HS-27A (cell line): ENCODE measurements around the gene ZNF101.
"Not testable (repeated sequence)": the region's sequence is repeated elsewhere in the genome, so short reads cannot be mapped to it uniquely, and the experiment has no call there.

Experiments
- DNase-seq: peaks from one replicate; pipeline ENCODE4 v3.0.0-alpha.2; 2012; ENCODE audit warnings: low read depth, missing footprints

Gene ZNF101

DNA sequence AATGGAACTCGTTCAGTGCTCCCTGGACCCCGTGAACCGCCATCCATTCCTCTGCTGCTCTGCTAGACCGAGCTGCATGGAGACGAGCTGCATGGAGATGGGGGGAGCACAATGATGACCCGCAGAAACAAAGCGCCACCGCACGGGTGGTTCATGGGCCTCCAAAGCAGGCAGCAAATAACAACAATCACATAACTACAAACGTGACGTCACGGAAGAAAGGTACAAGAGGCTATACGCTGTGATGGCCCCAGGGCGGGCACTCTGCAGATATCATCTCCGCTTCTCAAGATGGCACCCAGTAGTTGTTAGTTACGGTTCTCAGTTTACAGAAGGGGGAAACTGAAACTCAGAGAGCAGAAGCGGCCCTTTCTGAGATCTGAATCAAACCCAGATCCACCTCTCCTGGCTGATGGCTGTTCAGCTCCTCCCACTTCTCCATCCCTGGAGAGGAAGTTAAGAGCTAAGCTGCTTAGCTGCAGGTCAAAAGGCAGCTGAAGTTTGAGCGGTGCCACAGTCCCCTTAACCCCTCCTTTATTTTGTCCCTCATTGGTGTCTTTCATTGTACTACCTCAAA lies 6.9 kb upstream of the ZNF101 start:
- no peak for DNase-seq

DNA sequence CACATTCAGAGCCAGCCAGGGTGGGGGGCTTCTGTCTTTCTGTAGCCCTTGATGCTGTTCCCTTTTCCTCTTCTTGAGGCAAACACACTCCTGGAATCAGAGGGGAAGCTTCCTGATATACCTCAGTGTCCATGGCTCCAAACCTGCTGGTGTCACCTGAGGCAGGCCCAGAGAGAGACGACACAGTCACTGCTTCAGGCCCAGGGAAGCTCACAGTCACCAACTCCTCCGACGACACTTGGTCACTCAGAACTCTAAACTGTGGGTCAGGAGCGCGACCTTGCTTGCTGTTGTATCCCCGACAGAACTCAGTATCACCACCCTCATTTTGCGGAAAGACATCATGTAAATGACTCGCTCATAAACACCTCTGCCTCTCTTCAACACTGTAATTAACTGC lies 6.3 kb upstream of the ZNF101 start:
- no peak for DNase-seq

DNA sequence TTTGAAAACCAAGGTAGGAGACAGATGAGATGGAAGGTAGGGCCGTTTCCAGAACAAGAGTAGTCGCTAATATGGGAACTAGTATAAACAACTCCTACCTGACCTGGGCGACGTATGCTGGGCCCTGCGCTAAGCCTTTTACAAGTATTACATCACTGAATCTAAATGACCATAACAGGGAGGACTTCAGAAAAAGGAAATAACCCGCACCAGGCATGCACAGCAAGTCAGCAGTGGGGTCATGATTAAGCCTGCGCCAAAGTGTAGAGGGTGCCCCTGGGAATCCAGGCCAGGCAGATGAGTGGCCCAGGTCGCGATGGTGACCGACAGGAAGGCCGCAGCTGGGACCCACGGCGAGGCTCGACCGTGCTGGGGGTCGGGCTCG lies 5.8 kb upstream of the ZNF101 start:
- no peak for DNase-seq

DNA sequence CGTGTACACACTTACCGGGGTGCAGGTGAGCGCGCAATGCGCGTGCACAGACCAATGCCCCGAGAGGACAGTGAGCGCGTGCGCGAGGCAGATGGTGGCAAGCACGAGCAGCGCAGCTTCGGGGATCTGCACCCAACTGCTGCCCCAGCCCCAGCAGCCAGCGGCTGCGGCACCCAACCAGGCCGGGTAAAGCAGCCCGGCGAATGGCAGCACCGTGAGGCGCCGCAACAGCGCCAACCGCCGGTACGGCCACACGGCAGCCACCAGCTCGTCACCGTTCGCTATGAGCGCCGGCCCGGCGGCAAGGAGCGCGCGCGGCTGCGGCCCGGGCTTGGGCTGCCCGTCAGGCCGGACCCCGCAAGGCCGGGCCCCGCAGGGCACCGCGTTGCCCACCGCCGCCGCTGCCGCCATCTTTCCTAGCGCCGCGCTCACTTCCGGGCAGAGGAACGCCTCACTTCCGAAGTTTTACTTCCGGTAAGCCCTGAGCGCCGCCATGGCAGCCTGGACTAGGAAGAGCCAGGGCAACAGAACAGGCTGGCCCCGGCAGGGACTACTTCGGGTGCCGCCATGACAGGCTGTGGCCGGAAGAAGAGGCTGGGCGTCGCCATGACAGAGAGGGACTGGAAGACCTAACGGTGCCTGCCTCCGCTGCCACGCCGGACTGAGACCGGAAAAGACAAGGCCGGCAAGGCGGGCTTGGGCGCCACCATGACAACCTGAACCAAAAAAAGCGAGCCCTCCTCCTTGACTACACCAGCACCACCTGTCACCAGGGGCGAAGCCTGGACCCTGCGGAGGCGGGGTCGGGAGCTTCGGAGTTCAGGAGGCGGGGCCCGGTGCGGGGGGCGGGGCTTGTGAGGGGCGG lies 5.2 kb upstream of the ZNF101 start, which contains the start of gene ATP13A1:
Gene ATP13A1 (minus strand): TSS at position 421 of the 865 bp plus-strand sequence. CDS start 10 bp downstream, at position 411.
- peak; percentile 85 for DNase-seq

DNA sequence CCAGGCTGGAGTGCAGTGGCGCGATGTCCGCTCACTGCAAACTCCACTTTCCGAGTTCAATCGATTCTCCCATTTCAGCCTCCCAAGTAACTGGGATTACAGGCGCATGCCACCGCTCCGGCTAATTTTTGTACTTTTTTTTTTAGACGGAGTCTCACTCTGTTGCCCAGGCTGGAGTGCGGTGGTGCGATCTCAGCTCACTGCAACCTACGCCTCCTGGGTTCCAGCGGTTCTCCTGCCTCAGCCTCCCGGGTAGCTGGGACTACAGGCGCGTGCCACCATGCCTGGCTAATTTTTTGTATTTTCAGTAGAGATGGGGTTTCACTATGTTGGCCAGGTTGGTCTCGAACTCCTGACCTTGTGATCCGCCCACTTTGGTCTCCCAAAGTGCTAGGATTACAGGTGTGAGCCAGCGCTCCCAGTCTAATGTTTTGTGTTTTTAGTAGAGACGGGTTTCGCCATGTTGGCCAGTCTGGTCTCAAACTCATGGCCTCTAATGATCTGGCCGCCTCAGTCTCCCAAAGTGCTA lies 3.2 kb upstream of the ZNF101 start:
- not testable (repeated sequence) for DNase-seq

DNA sequence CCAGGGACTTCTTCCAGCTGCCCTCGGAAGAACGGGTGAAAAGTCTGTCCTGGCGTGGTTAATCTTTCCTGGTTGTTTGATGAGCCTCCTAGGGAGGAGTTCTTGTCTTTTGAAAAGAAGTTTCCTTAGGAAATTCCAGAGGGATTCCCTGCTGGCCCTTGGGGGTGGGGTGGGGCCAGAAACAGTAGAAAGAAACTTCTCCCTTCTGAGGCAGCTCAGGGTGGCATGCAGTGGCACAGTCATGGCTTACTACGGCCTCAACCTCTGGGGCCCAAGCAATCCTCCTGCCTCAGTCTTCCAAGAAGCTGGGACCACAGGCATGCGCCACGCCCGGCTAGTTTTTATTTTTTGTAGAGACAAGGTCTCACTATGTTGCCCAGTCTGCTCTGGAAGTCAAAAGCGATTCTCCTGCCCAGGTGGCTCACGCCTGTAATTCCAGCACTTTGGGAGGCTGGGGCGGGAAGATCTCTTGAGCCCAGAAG lies 1.5 kb downstream of the ZNF101 start:
- no peak for DNase-seq

DNA sequence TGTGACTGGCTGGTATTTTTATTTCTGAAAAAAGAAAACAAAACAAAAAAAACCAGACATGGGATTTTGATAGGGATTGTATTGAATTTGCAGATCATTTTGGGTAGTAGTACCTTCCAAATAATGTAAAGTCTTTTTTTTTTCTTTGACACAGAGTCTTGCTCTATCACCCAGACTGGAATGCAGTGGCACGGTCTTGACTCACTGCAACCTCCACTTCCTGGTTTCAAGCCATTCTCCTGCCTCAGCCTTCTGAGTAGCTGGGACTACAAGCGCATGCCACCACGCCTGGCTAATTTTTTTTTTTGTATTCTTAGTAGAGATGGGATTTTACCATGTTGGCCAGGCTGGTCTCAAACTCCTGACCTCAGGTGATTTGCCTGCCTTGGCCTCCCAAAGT lies 4.2 kb downstream of the ZNF101 start:
- DNase-seq: no peak

DNA sequence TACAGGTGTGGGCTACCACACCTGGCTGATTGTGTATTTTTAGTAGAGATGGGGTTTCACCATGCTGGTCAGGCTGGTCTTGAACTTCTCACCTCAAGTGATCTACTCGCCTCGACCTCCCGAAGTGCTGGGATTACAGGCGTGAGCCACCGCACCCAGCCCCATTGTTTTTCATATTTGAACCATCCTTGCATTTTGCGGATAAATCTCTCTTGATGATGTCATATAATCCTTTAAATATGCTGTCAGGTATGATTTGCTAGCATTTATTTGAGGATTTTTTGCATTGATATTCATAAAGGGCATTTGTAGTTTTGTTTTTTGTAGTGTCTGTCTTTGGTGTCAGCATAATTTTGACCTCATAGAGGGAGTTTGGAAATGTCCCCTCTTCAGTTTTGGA lies 5.7 kb downstream of the ZNF101 start:
- DNase-seq: no peak

DNA sequence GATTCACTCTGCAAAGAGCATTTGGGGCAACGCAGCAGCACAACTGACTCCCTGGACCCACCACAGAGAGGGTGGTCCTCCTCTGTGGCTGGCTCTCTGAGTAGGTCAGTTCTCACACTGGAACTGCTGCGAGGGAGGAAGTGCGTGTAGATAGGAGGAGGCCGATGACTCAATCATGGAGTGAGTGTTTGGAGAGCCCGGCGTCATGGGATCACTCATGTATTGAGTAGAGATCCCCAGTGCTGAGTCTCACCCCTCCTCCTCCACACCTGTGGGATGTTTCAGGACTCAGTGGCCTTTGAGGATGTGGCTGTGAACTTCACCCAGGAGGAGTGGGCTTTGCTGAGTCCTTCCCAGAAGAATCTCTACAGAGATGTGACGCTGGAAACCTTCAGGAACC lies 8.9 kb downstream of the ZNF101 start:
- no peak for DNase-seq

DNA sequence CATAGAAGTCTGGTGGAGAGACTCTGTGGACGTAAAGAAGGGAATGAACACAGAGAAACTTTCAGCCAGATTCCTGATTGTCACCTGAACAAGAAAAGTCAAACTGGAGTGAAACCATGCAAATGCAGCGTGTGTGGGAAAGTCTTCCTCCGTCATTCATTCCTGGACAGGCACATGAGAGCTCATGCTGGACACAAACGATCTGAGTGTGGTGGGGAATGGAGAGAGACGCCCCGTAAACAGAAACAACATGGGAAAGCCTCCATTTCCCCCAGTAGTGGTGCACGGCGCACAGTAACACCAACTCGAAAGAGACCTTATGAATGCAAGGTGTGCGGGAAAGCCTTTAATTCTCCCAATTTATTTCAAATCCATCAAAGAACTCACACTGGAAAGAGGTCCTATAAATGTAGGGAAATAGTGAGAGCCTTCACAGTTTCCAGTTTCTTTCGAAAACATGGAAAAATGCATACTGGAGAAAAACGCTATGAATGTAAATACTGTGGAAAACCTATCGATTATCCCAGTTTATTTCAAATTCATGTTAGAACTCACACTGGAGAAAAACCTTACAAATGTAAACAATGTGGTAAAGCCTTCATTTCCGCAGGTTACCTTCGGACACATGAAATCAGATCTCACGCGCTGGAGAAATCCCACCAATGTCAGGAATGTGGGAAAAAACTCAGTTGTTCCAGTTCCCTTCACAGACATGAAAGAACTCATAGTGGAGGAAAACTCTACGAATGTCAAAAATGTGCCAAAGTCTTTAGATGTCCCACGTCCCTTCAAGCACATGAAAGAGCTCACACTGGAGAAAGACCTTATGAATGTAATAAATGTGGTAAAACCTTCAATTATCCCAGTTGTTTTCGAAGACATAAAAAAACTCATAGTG lies 10.8 kb downstream of the ZNF101 start:
- no peak for DNase-seq

DNA sequence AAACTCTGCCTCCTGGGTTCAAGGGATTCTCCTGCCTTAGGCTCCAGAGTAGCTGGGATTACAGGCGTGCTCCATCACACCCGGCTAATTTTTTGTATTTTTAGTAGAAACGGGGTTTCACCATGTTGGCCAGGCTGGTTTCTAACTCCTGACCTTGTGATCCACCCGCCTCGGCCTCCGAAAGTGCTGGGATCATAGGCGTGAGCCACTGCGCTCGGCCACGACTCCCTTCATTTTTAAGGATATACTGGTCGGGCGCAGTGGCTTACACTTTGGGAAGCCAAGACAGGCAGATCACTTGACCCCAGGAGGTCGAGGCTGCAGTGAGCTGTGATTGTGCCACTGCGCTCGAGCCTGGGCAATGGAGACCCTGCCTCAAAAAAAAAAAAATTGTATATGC lies 17.5 kb downstream of the ZNF101 start:
- DNase-seq: not testable (repeated sequence)

DNA sequence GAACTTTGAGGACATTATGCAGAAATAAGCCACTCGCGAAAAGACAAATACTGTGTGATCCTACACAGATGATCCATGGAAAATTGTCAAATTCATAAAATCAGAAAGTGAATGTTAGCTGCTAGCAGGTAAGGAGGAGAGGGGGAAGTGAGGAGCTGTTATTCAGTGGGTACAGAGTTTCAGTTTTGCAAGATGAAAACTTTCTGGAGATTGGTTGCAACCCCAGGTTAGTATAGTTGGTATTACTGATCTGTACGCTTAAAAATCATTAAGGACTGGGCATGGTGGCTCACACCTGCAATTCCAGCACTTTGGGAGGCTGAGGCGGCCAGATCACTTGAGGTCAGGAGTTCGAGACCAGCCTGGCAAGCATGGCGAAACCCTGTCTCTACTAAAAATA lies 17.9 kb downstream of the ZNF101 start:
- DNase-seq: no peak

DNA sequence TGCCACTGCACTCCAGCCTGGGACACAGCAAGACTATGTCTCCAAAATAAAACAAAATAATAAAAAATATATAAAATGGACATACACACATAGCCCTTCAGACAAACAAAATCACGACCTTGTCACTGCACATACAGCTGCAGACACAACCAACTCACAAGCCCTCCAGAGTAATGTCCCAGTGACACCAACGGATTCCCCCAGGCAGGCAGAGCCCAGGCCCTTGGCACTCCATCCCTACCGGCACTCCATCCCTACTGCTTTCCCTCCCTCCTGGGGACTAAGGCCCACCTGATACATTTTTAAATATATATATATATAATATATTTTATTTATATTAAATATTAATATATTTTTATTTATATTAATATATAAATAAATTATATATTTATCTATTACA lies 18.5 kb downstream of the ZNF101 start:
- no peak for DNase-seq

DNA sequence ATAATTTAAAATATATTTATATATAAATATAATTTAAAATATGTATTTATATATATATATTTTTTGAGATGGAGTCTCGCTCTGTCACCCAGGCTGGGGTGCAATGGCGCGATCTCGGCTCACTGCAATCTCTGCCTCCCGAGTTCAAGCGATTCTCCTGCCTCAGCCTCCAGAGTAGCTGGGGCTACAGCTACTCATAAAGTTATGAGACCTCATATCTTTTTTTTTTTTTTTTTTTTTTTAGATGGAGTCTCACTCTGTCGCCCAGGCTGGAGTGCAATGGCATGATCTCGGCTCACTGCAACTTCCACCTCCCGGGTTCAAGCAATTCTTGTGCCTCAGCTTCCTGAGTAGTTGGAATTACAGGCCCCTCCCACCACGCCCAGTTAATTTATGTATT lies 20.4 kb downstream of the ZNF101 start:
- DNase-seq: not testable (repeated sequence)

DNA sequence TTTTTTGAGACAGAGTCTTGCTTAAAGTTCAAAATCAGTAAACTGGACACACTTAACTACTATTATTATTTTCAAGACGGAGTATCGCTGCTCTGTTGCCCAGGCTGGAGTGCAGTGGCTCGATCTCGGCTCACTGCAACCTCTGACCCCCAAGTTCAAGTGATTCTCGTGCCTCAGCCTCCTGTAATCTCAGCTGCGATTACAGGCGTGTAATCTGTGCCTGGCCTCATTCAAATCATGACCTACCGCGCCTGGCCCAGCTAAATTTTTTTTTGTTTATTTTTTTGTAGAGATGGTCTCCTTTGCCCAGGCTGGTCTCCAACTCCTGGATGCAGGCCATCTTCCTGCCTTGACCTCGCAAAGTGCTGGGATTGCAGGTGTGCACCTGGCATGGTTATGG lies 23.0 kb downstream of the ZNF101 start:
- no peak for DNase-seq

DNA sequence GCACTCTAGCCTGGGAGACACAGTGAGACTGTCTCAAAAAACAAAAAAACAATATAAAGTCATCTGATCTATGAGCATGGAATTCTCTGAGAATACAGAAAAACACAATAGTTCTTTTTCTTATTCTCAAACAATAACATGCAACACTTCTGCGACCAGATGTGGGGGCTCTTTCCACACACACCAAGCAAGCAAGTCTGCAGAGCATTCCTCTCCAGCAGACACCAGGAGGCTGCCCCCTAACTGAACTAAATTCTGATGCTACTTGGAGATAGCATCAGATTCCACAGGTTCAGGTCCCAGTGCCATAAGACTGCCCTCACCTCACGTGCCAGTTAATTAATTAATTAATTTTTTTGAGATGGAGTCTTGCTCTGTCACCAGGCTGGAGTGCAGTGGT lies 27.7 kb downstream of the ZNF101 start:
- DNase-seq: no peak

DNA sequence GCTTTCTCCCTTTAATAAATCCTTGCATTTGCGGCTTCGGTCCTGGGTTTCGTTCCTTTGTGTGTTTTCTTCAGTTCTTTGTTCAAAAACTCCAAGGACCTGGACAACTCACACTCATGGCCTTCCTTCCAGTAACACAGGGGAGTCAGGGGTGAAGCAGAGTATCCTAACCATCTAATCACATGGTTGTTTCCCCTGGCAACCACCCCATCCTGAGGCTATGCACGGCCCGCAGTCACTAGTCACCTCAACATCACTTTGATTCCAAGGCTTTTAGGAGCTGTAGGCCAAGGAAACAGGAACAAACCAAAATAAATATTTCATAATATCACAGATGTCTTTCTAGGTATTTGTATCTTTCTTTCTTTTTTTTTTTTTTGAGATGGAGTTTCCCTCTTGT lies 28.9 kb downstream of the ZNF101 start:
- DNase-seq: no peak

DNA sequence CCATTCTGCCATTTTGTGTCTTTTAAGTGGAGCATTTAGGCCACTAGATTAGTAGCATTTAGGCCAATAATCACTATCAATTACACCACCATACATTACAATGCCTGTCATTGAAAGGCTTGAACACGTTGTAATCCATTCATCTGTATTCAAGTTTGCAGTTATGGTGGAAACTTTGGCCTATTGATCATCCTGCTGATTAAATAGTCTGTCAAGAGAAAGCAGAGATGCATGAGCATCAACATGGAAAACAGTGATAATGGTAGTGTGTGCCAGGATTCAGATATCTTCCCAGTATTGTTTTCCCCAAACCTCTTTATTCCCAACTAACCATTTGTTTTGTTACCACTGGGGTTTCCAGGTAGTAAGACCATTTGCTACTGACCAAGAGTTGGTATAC lies 31.9 kb downstream of the ZNF101 start:
- DNase-seq: not testable (repeated sequence)

DNA sequence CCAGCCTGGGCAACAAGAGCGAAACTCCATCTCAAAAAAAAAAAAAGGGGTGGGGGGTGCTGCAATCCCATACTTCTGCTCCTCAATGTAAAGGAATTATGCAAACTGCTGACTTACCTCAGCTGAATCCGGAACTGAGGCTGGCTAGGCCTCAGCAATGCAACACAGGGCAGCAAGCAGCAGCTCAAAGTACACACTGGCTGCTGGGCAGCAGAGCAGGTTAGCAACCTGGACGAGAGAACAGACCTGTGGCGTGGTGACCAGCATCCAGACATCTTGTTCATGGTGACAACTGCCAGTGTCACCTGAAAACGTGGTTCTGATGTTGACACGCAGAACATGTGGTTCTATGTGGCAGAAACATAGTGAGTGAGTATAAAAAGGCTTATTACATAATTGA lies 36.2 kb downstream of the ZNF101 start:
- DNase-seq: no peak

DNA sequence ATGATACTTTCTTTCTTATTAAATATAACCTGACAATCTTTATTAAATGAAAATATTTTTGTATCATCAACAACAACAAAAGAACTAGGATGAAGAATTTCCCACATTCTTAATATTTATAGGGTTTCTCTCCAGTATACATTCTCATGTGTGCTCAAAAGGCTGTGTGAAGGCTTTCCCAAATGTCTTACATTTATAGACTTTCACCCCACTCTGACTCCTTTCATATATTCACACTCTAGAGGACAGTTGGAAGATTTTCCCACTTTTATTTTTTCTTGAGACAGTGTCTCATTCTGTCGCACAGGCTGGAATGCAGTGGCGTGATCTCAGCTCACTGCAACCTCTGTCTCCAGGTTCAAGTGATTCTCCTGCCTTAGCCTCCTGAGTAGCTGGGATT lies 41.9 kb downstream of the ZNF101 start:
- no peak for DNase-seq

DNA sequence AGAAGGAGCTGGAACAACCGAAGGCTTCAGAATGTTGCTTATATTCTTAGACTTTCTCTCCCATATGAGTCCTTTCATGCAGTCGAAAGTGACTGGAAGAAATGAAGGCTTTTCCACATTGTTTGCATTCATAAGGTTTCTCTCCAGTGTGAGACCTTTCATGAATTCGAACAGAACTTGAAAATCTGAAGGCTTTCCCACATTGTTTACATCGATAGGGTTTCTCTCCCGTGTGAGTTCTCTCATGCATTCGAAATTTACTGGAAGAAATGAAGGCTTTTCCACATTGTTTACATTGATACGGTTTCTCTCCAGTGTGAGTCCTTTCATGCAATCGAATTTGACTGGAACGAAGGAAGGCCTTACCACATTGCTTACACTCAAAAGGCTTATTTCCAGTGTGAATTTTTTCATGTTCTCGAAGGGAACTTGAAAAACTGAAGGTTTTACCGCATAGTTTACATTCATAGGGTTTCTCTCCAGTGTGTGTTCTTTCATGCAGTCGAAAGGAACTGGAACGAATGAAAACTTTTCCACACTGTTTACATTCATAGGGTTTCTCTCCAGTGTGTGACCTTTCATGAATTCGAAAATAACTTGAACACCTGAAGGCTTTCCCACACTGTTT lies 42.8 kb downstream of the ZNF101 start:
- no peak for DNase-seq
